Measurements from ENCODE around the gene SYT9. TPM values are rescaled to one million over a fixed set of nuclear protein-coding genes. Genes with fewer than 3 reads are reported as not detected.

SYT9 gene
- total and polyA plus RNA-seq, 9 of the 15 experiments (the other 6 are each of a cell fraction or from before 2014, with no cell fraction given), result 0.01 TPM; not detected in 8

DNA sequence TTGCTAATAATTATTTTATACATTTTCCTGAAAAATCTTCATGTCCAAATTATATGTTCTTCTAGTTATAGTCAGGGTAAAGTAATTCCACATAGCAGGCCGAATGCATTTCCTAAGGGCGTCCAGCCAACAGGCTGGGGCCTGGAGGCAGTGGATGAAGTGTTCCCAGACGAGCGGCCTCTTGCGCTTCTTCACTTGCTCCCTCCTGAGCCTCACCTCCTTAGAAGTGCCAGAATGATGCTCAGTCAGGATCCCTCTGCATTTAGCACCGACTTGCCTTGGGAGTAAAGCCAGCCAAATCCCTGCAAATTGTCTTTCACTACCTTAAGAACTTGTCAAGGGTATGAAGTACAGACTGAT lies 235.1 kb downstream of the SYT9 start:
- BruUV-seq (replicated peaks), result no TSS peak
- Histone ChIP-seq H3K36me3 (ENCODE audit: control insufficient read depth, insufficient read depth, low read length) (no peaks in the 10 kb centered on the region), H3K79me2 (ENCODE audit: control insufficient read depth, insufficient read depth, low read length) (no peaks in the 10 kb centered on the region), H3K4me3 (no peak overlapping the region), H3K9ac (ENCODE audit: insufficient read depth in 1 of 2, low read depth in 2 of 2, low read length in 2 of 2) (no peak overlapping the region), H3K4me1 (replicated peaks in 1 of 2; ENCODE audit: control insufficient read depth in 2 of 2, insufficient read depth in 2 of 2, low read length in 2 of 2) (no peaks in the 10 kb centered on the region), H3K27ac (ENCODE audit: extremely low read depth, low read depth, low read length) (no peak overlapping the region), H3K9me1 (ENCODE audit: control insufficient read depth, insufficient read depth, low read length) (no peaks in the 10 kb centered on the region), H4K20me1 (replicated peaks; ENCODE audit: control insufficient read depth, insufficient read depth, low read length) (no peaks in the 10 kb centered on the region; the same call in 1 of the 2 replicates), H2AFZ (ENCODE audit: low read depth, low read length) (no peak overlapping the region), H3K4me2 (ENCODE audit: insufficient read depth, low read length) (no peak overlapping the region), H3K9me3 (replicated peaks; ENCODE audit: control insufficient read depth, insufficient read depth, low read depth, low read length) (no peaks in the 10 kb centered on the region), H3K27me3 (ENCODE audit: control insufficient read depth in 2 of 2, insufficient read depth in 2 of 2, low read length in 2 of 2) (peaks cover 4 to 21% of the 10 kb centered on the region in 2 experiments; a peak in 2 of 5 replicates)
- in situ Hi-C loops (cut with MboI) (no loop called here), intact Hi-C loops (cut with micrococcal nuclease) (no loop called here)
- DNase-seq (ENCODE audit: extremely low read depth in 1 of 4, low spot score in 3 of 4) (no peak), FAIRE-seq (no peak), ATAC-seq (no peak)
- TF ChIP-seq DIDO1 (tag; IDR thresholded peaks at IDR 0.05; ENCODE audit: low read depth) (no peak), TOE1 (IDR thresholded peaks at IDR 0.05; ENCODE audit: borderline replicate concordance) (no peak), TOE1 (CRISPR knock-in tag; IDR thresholded peaks at IDR 0.05; ENCODE audit: borderline replicate concordance, low read depth) (no peak), ZNF354B (CRISPR knock-in tag; IDR thresholded peaks at IDR 0.05) (no peak), RBBP5 (IDR thresholded peaks at IDR 0.05; ENCODE audit: borderline replicate concordance, insufficient read depth, low read length, poor library complexity, severe bottlenecking) (no peak)
- TF ChIP-seq, protein P1, sequence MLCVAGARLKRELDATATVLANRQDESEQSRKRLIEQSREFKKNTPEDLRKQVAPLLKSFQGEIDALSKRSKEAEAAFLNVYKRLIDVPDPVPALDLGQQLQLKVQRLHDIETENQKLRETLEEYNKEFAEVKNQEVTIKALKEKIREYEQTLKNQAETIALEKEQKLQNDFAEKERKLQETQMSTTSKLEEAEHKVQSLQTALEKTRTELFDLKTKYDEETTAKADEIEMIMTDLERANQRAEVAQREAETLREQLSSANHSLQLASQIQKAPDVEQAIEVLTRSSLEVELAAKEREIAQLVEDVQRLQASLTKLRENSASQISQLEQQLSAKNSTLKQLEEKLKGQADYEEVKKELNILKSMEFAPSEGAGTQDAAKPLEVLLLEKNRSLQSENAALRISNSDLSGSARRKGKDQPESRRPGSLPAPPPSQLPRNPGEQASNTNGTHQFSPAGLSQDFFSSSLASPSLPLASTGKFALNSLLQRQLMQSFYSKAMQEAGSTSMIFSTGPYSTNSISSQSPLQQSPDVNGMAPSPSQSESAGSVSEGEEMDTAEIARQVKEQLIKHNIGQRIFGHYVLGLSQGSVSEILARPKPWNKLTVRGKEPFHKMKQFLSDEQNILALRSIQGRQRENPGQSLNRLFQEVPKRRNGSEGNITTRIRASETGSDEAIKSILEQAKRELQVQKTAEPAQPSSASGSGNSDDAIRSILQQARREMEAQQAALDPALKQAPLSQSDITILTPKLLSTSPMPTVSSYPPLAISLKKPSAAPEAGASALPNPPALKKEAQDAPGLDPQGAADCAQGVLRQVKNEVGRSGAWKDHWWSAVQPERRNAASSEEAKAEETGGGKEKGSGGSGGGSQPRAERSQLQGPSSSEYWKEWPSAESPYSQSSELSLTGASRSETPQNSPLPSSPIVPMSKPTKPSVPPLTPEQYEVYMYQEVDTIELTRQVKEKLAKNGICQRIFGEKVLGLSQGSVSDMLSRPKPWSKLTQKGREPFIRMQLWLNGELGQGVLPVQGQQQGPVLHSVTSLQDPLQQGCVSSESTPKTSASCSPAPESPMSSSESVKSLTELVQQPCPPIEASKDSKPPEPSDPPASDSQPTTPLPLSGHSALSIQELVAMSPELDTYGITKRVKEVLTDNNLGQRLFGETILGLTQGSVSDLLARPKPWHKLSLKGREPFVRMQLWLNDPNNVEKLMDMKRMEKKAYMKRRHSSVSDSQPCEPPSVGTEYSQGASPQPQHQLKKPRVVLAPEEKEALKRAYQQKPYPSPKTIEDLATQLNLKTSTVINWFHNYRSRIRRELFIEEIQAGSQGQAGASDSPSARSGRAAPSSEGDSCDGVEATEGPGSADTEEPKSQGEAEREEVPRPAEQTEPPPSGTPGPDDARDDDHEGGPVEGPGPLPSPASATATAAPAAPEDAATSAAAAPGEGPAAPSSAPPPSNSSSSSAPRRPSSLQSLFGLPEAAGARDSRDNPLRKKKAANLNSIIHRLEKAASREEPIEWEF (CRISPR knock-in tag; IDR thresholded peaks at IDR 0.05), result no peak
- TF ChIP-seq, protein P2, sequence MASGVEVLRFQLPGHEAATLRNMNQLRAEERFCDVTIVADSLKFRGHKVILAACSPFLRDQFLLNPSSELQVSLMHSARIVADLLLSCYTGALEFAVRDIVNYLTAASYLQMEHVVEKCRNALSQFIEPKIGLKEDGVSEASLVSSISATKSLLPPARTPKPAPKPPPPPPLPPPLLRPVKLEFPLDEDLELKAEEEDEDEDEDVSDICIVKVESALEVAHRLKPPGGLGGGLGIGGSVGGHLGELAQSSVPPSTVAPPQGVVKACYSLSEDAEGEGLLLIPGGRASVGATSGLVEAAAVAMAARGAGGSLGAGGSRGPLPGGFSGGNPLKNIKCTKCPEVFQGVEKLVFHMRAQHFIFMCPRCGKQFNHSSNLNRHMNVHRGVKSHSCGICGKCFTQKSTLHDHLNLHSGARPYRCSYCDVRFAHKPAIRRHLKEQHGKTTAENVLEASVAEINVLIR (CRISPR knock-in tag; IDR thresholded peaks at IDR 0.05), result no peak
- 2% methylated on average over 6 of the region's 6 CpGs for WGBS (ENCODE audit: insufficient coverage, low coverage, missing lambda C conversion rate)
- POLR2A ChIA-PET, result no interaction called here
- CTCF ChIA-PET (ENCODE audit: low intra/inter-chr PET ratio), result no interaction called here
